ENCODE measurements around the gene NPHS1.
"Not testable (repeated sequence)": the region's sequence is repeated elsewhere in the genome, so short reads cannot be mapped to it uniquely, and the experiment has no call there.

NPHS1 gene

DNA sequence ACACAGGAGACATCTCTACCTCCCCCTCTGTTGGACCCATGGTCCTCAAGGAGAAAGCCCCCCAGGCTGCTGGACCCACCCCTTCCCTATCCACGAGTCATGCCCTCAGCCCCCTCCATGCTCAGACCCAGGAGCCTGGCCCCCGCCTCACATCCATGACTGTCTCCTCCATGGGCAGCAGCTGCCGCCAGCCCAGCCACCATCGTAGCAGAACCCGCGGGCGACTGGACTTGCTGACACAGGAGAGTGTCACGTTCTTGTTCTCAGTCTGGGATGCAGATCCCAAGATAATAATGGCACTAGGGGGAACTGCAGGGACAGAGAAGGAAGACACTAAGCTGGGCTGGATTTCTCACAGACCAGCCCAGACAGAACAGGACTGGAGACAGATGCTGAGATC is 3.8 kb downstream of the NPHS1 start:
- no peak for DNase-seq (ENCODE audit: low read depth in 2 of 2)

DNA sequence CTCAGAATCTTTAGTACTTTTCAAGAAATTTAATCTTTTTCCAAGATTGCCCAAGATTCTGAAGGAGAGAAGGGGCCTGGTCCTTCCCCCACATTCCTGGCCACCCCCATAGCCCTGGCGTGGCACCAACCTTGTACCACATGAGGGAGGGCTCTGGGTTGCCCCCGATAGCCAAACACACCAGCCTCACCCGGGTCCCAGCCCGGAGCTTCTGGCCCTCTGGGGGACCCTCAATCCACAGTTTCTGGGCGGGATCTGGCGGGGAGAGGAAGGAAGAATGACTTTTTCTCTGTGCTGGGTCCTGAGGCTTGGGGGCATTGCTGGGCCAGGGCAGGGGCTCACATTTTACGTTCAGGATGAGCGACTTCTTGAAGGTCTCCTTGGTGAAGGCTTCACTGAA is 4.4 kb downstream of the NPHS1 start:
- DNase-seq (ENCODE audit: low read depth in 2 of 2) = no peak

DNA sequence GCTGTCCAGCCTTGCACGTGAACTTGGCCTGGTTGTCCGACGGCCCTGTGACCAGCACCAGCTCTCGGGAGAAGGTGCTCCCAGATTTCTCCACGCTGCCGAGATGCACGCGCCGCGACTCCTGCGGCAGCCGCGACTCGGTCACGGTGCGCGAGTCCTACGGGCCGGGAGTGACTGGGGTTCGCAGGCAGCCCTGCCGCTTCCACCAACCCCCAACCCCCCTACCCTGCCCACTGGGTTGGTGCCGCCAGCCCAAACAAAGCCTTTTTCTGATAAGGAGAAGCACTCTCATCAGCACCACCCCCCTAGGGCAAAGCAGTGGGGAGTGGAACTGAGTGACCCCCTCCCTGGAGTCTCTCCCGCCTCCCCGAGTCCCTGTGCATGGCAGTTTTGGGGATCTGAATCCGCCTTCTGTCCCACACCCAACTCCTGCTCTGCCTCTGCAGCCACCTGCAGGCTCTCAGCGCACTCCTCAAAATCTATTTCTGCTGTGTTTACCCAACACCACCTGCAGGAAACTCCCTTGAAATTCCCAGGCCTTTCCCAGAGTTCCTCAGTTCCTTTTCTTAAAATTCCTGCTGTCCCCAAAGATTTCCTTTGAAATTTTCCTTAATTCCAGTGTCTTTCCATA is 6.2 kb downstream of the NPHS1 start:
- no peak for DNase-seq (ENCODE audit: low read depth in 2 of 2)

DNA sequence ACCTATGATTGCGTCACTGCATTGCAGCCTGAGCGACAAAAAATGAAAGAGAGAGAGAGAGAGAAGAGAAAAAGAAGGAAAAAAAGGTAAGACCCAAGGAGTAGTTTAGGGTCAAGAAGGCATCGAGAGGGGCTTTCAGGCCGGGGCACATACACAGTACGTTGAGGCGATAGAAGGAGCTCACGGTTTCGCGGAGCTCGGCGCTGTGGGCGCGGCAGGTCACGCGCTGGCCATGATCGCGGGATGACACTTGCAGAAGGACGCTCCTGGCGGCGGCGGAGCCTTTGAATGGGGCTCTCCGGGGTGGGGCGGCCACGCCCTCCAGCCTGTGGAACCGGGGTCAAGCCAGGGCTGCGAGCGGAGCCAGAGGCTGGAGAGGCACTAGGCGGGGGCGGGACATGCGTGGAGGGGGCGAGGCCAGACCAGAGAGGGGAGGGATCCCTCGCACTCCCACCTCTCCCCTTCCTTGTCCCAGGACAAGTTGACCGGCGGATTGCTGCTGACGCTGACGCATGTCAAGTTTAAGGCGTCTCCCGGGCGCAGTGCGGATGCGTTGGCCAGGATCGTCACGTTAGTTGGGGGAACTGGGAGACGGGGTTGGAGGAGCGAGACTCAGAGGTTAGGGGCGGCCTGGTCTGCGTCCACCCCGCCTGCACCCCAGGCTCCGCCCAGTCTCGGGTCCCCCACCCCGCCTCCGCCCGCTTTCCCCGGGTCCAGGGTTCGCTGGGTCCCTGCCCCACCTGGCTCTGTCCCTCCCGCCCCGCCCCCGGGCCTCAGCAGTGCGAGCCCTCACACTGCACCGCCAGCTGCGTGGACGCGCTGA is 6.9 kb downstream of the NPHS1 start:
- no peak for DNase-seq (ENCODE audit: low read depth in 2 of 2)

DNA sequence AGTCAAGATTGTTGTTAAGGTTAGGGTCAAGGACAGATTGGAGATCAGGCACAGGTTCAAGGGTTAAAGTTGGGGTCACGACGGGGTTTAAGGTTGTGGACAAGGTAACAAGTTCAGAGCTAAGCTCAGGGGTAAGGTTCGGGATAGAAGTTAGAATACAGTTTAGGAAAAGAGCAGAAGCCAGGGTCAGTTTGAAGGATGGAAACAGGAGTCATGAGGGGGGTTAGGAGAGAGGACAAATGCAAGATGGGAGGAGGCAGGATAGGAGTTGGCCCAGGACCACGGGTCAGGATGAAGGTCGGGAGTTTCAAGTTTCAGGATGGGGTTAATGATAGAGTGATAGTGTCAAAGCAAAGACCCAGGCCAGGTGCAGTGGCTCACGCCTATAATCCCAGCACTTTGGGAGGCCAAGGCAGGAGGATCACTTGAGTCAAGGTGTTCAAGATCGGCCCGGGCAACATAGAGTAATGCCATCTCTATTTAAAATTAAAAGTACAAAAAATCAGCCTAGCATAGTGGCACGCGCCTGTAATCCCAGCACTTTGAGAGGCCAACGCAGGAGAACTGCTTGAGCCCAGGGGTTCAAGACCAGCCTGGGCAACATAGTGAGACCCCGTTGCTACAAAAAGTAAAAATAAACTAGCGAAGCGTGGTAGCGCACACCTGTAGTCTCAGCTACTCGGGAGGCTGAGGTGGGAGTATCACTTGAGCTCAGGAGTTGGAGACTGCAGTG is 7.7 kb downstream of the NPHS1 start:
- no peak for DNase-seq (ENCODE audit: low read depth in 2 of 2)

DNA sequence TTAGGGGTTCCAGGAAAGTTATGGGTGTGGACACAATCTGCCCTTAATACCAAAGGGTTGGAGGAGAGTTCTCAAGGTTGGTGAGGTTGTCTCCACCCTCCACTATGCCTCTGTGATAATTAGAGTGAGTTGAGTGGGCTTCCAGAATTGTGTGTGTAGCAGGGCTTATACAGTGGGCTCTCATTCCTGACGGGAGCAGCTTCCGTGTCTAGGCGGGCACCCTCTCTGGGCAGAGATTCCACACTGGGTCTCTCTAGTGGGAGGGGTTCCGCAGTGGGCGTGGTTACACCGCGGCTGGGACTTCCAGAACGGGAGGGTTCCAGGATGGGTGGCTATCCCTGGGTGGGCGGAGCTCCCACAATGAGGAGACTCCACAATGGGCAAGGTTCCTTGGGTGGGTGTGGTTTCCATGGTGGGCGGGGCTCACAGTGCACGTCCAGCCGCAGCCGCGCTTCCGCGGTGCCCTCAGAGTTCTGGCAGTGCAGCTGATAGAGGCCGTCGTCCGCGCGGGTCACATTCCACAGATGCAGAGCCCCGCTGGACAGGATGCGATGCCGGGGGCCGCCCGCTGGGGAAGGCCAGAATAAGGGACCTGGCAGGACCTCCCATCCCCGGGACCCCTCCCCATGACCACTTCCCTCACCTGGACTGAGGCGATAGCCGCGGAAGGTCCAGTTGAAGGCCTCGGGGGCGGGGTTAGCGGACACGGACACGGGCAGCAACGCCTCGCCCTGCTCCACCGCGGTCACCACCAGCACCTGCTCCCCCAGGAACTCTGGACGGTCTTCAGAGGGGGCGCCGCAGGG is 8.4 kb downstream of the NPHS1 start:
- no peak for DNase-seq (ENCODE audit: low read depth in 2 of 2)

DNA sequence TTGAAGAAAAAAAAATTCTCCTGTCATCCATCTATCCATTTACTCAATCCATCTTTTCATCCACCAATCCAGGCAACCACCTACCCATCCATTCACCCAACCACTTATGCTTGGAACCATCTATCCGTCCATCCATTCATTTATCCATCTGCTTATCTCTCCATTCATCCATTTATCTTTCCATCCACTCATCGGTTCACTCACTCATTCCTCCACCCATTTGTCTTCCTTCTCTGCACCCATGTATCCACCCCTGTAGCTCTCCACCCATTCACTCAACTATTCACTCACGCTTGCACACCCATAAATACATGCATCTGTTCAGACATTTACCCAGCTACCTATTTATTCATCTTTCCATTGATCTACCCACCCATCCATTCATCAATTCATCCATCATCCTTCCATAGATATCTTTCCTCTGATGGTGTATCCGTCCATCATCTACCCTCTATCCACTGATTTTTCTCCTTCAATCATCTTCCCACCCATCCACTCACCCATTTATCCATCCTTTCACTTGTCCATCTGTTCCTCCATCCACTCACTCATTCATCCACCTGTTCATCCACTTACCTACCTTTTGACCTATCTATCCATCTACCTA is 9.5 kb downstream of the NPHS1 start:
- DNase-seq (ENCODE audit: low read depth in 2 of 2) = no peak

DNA sequence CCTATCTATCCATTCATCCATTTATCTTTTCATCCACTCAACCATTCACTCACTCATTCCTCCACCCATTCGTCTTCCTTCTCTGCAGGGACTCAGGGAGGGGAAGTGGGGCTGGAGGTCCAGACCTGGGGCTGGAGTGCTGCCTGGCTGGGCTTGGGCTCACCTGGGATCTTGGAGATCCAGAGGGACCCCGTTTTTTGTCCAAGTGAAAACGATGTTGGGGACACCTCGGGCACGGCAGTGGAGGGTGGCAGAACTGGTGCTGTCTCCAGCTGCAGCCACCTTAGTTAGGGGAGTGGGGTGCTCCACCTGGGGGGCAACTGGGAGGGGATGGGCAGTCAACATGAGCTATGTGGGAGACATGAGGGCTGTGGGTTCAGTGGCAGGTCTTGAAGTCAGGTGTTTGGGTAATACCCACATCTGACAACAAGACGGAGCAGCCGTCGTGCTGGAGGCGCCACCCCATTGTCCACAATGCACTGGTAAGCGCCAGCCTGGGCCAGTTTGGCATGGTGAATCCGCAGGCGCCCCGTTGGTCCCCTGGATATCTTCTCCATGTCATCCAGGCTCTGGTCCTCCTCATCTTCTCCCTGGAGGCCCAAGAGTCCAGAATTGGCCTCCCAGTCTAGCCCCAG is 10.2 kb downstream of the NPHS1 start:
- DNase-seq (ENCODE audit: low read depth in 2 of 2) = no peak

DNA sequence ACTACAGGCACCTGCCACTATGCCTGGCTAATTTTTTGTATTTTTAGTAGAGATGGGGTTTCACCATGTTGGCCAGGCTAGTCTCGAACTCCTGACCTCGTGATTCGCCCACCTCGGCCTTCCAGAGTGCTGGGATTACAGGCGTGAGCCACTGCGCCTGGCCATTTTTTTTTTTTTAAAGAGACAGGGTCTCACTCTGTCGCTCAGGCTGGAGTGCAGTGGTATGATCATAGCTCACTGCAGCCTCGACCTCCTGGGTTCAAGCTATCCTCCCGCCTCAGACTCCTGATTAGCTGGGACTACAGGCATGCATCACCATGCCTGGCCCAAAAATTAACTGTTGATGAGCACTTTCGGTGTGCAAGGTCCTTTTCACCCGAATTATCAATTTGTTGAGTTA is 16.2 kb downstream of the NPHS1 start:
- not testable (repeated sequence) for DNase-seq (ENCODE audit: low read depth in 2 of 2)

DNA sequence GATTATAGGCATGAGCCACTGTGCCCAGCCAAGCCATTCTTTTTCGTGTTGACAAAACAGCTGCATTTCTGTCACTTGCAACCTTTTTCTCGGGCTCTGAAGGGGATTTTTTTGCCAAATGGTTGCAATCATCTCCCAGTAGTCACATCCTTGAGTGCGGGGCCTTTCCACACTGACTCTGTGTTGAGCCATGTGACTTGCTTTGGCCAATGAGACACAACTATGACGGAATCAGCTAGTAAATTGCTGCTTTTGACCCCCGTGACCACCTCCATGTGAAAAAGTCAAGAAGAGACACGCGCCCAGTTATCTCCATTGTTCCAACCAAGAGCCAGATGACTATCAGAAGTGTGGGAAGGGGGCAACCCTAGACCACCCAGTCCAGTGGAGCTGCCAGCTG is 18.3 kb downstream of the NPHS1 start:
- no peak for DNase-seq (ENCODE audit: low read depth in 2 of 2)

DNA sequence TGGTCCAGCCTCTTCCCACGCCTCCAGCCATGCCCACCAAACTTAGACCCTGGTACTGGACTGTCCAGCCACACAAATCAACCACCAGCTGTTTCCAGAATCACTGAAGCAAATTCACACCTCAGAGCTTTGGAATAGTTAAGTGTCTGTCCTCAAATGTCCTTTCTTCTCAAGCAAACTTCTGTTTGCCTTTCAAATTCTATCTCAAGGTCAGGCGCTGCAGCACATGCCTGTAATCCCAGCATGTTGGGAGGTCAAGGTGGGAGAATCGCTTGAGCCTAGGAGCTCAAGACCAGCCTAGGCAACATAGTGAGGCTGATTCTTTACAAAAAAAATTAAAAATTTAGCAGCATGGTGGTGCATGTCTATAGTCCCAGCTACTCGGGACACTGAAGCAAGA is 20.2 kb downstream of the NPHS1 start:
- DNase-seq (ENCODE audit: low read depth in 2 of 2) = no peak

DNA sequence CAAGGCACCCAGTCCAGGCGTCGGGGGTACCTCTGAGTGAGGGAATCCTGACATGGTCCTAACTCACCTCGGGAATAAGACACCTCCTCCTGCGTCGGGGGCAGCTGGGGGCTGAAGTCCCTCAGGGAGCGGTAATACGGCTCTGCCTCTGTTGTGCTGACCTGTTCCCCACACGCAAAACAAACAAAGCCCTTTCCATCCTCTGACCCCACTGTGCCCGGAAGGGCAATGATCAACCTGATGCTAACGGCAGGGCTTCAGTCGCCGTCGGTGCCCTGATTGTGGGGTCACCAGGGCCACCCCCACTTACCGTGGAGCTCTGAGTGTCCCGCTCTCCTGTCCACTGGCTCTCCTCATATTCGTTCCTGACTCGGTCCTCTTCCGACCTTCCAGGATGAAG is 21.3 kb downstream of the NPHS1 start:
- DNase-seq (ENCODE audit: low read depth in 2 of 2) = no peak

DNA sequence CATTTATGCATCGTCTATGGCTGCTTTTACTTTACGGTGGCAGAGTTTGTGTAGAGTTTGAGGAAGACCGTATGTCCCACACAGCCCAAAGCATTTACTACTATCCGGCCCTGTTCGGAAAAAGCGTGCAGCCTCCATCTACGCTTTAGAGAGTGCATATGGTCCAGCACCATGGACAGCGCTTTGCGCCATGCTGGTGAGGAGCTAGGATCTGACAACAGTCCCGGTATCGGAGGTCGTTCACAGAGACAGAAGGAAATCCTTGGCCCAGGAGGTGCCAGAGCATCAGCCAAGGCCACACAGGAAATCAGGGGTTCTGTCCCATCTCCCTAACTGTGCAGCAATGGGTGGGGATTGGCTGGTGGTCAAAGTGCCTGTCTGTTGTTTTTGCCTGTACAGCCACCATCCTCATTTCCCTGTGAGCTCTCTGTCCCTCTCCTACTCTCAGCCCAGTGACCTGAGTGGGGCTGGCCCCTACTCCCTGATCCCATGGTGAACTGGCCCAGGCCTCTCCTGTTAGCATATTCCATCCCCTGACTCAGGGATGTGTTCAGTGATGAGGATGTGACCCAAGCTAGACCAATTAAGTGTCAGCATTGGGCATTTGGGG is 23.5 kb downstream of the NPHS1 start:
- peak; percentile 27 to 50 for DNase-seq (ENCODE audit: low read depth in 2 of 2)

DNA sequence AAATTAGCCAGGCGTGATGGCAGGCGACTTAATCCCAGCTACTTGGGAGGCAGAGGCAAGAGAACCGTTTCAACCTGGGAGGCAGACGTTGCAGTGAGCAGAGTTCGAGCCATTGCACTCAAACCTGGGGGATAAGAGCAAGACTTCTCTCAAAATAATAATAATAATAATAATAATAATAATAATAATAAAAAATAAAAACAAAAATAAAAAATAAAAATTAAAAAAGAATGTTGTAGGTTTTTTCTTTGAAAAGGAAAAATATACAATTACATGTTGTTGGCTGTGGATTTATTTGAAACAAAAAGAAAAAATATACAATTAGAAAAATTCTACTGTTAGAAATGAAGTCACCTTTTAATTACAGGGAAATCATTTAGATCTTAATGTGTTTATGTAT is 28.2 kb downstream of the NPHS1 start:
- DNase-seq (ENCODE audit: low read depth in 2 of 2) = no peak

DNA sequence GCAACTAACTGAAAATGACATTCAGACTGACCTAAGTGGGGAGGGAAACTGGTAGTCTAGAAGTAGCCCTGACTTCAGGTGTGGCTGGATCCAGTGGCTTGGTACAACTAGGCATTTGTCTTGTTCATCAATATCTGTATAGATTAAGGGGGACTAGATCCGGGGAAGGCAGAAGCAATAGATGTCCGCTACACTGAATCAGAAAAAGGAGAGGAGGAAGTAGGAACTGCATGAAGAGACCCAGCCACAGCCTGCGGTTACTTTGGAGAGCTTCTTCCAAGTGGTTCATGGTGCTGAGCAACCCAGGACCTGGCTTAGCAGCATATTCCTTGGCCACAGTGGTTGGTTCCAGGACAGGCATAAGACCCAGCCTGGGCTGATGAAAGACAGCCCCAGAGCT is 29.7 kb downstream of the NPHS1 start:
- no peak for DNase-seq (ENCODE audit: low read depth in 2 of 2)

DNA sequence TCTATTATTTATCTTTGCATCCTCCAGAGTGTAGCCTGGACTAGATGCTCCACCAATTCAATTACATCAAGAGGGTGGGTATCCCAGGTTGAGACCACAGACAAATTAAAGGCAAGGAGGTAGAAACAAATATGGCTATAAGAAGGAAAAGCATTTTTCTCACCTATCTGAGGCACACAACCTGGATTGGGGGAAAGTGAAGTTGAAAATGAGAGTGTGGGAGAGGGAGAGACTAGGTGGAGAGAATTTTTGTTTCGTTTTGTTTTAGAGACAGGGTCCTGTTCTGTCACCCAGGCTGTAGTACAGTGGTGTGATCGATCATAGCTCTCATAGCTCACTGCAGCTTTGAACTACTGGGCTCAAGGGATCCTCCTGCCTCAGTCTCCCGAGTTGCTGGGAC is 33.9 kb downstream of the NPHS1 start:
- no peak for DNase-seq (ENCODE audit: low read depth in 2 of 2)

DNA sequence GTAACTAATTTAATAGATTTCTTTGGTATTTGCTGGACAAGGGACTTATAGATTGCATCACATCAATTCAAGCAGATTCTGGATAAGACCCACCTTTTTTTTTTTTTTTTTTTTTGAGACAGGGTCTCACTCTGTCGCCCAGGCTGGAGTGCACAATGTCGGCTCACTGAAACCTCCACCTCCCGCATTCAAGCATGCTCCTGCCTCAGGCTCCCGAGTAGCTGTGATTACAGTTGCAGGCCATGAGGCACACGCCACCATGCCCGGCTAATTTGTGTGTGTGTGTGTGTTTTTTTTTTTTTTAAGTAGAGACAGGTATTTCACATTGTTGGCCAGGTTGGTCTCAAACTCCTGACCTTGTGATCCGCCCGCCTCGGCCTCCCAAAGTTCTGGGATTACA is 35.5 kb downstream of the NPHS1 start:
- DNase-seq (ENCODE audit: low read depth in 2 of 2) = no peak

DNA sequence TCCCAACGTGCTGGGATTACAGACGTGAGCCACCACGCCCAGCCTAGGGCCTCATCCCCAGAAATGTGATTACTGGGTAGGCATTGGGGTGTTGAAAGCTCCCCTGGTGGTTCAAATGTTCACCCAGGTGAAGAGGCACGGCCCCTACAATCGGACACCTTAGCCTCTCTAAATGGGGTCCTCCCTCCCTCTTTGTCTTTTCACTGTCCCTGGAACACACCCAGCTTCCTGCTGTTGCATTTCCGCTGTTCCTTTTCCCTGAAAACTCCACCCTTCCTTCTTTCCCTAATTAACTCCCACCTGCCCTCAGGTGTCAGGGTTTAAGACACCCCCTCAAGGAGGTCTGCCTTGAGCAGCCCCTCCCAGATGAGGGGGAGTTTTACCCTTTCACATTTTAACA is 36.0 kb downstream of the NPHS1 start:
- DNase-seq (ENCODE audit: low read depth in 2 of 2) = no peak

DNA sequence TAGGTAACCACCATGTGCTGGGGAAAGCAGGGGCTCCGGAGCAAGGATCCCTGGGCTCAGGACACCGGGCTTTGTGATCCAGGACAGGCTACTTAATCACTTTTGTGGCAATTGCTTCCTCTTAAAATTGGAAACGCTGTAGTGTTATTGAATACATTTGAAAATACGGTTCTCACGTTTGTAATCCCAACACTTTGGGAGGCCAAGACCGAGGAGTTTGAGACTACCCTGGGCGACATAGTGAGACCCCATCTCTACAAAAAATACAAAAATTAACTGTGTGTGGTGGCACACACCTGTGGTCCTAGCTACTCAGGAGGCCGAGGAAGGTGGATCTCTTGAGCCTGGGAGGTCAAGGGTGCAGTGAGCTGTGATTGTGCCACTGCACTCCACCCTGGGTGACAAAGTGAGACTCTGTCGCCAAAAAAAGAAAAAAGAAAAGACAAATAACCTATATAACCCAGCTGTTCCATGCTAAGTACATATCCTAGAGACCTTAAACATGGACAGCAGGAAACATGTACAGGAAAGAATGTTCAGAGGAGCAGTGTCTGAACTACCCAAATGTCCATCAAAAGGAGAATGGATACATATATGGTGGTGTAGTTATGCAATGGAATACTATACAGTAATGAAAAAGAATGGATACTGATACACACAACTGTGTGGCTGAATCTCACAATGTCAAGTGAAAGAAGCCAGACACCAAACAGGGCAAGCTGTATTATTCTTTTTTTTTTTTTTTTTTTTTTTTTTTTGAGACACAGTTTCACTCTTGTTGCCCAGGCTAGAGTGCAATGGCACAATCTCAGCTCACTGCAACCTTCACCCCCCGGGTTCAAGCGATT is 39.0 kb downstream of the NPHS1 start:
- no peak for DNase-seq (ENCODE audit: low read depth in 2 of 2)
